Measurements from ENCODE around the gene CTXND2.
"Not testable (repeated sequence)": the region's sequence is repeated elsewhere in the genome, so short reads cannot be mapped to it uniquely, and the experiment has no call there.

The CTXND2 gene

GRCh38 chr1:150890033-150890416, 3.1 kb downstream of the CTXND2 start:
- Histone ChIP-seq H3K9me3 (ENCODE audit: control insufficient read depth, low read length) (no peaks in the 10 kb centered on the region), H3K36me3 (ENCODE audit: control insufficient read depth, insufficient read depth, low read length) (no peaks in the 10 kb centered on the region), H3K27ac (ENCODE audit: low read depth, low read length, severe bottlenecking) (no peak overlapping the region), H3K4me3 (ENCODE audit: extremely low read depth, insufficient read depth, low read length, poor library complexity, severe bottlenecking) (no peak overlapping the region), H3K4me1 (ENCODE audit: control insufficient read depth, insufficient read depth, low read length, poor library complexity, severe bottlenecking) (no peaks in the 10 kb centered on the region)
- no CpG with 5 or more reads among the region's 1 CpG for WGBS, 2 experiments (ENCODE audit: insufficient coverage in 2 of 2)

GRCh38 chr1:150893336-150893913, 6.5 kb downstream of the CTXND2 start:
- Histone ChIP-seq H3K4me3 (ENCODE audit: extremely low read depth, insufficient read depth, low read length, poor library complexity, severe bottlenecking) (no peak overlapping the region), H3K9me3 (ENCODE audit: control insufficient read depth, low read length) (no peaks in the 10 kb centered on the region), H3K36me3 (ENCODE audit: control insufficient read depth, insufficient read depth, low read length) (no peaks in the 10 kb centered on the region), H3K4me1 (ENCODE audit: control insufficient read depth, insufficient read depth, low read length, poor library complexity, severe bottlenecking) (no peaks in the 10 kb centered on the region), H3K27ac (ENCODE audit: low read depth, low read length, severe bottlenecking) (no peak overlapping the region)
- WGBS, 2 experiments (ENCODE audit: insufficient coverage in 2 of 2): 86 to 97% methylated on average over 3 of the region's 3 CpGs

GRCh38 chr1:150895618-150896017, 8.7 kb downstream of the CTXND2 start:
- Histone ChIP-seq H3K4me1 (ENCODE audit: control insufficient read depth, insufficient read depth, low read length, poor library complexity, severe bottlenecking) (no peaks in the 10 kb centered on the region), H3K9me3 (ENCODE audit: control insufficient read depth, low read length) (no peaks in the 10 kb centered on the region), H3K36me3 (ENCODE audit: control insufficient read depth, insufficient read depth, low read length) (no peaks in the 10 kb centered on the region), H3K27ac (ENCODE audit: low read depth, low read length, severe bottlenecking) (no peak overlapping the region), H3K4me3 (ENCODE audit: extremely low read depth, insufficient read depth, low read length, poor library complexity, severe bottlenecking) (no peak overlapping the region)
- WGBS, 2 experiments (ENCODE audit: insufficient coverage in 2 of 2): 90 to 96% methylated on average over 3 to 4 of the region's 4 CpGs

GRCh38 chr1:150899795-150900194, 12.9 kb downstream of the CTXND2 start:
- H3K4me1 ChIP-seq (ENCODE audit: control insufficient read depth, insufficient read depth, low read length, poor library complexity, severe bottlenecking); H3K36me3 ChIP-seq (ENCODE audit: control insufficient read depth, insufficient read depth, low read length); H3K9me3 ChIP-seq (ENCODE audit: control insufficient read depth, low read length); H3K27ac ChIP-seq (ENCODE audit: low read depth, low read length, severe bottlenecking); H3K4me3 ChIP-seq (ENCODE audit: extremely low read depth, insufficient read depth, low read length, poor library complexity, severe bottlenecking): not testable (repeated sequence)
- 90 to 97% methylated on average over 8 of the region's 8 CpGs for WGBS, 2 experiments (ENCODE audit: insufficient coverage in 2 of 2)

GRCh38 chr1:150902346-150902745, 15.4 kb downstream of the CTXND2 start:
- WGBS, 2 experiments (ENCODE audit: insufficient coverage in 2 of 2): 90 to 100% methylated on average over 4 of the region's 5 CpGs
- H3K36me3 ChIP-seq (ENCODE audit: control insufficient read depth, insufficient read depth, low read length): no peaks in the 10 kb centered on the region
- no peak overlapping the region for H3K27ac ChIP-seq (ENCODE audit: low read depth, low read length, severe bottlenecking)
- no peaks in the 10 kb centered on the region for H3K4me1 ChIP-seq (ENCODE audit: control insufficient read depth, insufficient read depth, low read length, poor library complexity, severe bottlenecking)
- H3K9me3 ChIP-seq (ENCODE audit: control insufficient read depth, low read length): no peaks in the 10 kb centered on the region
- H3K4me3 ChIP-seq (ENCODE audit: extremely low read depth, insufficient read depth, low read length, poor library complexity, severe bottlenecking): no peak overlapping the region

GRCh38 chr1:150902751-150903150, 15.8 kb downstream of the CTXND2 start:
- Histone ChIP-seq H3K9me3 (ENCODE audit: control insufficient read depth, low read length) (no peaks in the 10 kb centered on the region), H3K27ac (ENCODE audit: low read depth, low read length, severe bottlenecking) (no peak overlapping the region), H3K4me1 (ENCODE audit: control insufficient read depth, insufficient read depth, low read length, poor library complexity, severe bottlenecking) (no peaks in the 10 kb centered on the region), H3K4me3 (ENCODE audit: extremely low read depth, insufficient read depth, low read length, poor library complexity, severe bottlenecking) (no peak overlapping the region), H3K36me3 (ENCODE audit: control insufficient read depth, insufficient read depth, low read length) (no peaks in the 10 kb centered on the region)
- WGBS, 2 experiments (ENCODE audit: insufficient coverage in 2 of 2): 80% methylated on average over 1 of the region's 1 CpG; no CpG with 5 or more reads in 1 of the 2 experiments

GRCh38 chr1:150905301-150905700, 18.4 kb downstream of the CTXND2 start:
- WGBS, 2 experiments (ENCODE audit: insufficient coverage in 2 of 2): 91 to 97% methylated on average over 4 to 6 of the region's 6 CpGs
- Histone ChIP-seq H3K9me3 (ENCODE audit: control insufficient read depth, low read length) (no peaks in the 10 kb centered on the region), H3K4me3 (ENCODE audit: extremely low read depth, insufficient read depth, low read length, poor library complexity, severe bottlenecking) (no peak overlapping the region), H3K27ac (ENCODE audit: low read depth, low read length, severe bottlenecking) (no peak overlapping the region), H3K4me1 (ENCODE audit: control insufficient read depth, insufficient read depth, low read length, poor library complexity, severe bottlenecking) (no peaks in the 10 kb centered on the region), H3K36me3 (ENCODE audit: control insufficient read depth, insufficient read depth, low read length) (no peaks in the 10 kb centered on the region)

GRCh38 chr1:150906329-150906728, 19.4 kb downstream of the CTXND2 start:
- Histone ChIP-seq H3K4me1 (ENCODE audit: control insufficient read depth, insufficient read depth, low read length, poor library complexity, severe bottlenecking) (no peaks in the 10 kb centered on the region), H3K27ac (ENCODE audit: low read depth, low read length, severe bottlenecking) (no peak overlapping the region), H3K9me3 (ENCODE audit: control insufficient read depth, low read length) (no peaks in the 10 kb centered on the region), H3K36me3 (ENCODE audit: control insufficient read depth, insufficient read depth, low read length) (no peaks in the 10 kb centered on the region), H3K4me3 (ENCODE audit: extremely low read depth, insufficient read depth, low read length, poor library complexity, severe bottlenecking) (no peak overlapping the region)
- no CpG with 5 or more reads among the region's 1 CpG for WGBS, 2 experiments (ENCODE audit: insufficient coverage in 2 of 2)

GRCh38 chr1:150906813-150907212, 19.9 kb downstream of the CTXND2 start:
- WGBS, 2 experiments (ENCODE audit: insufficient coverage in 2 of 2): 92 to 100% methylated on average over 1 to 2 of the region's 2 CpGs
- H3K9me3 ChIP-seq (ENCODE audit: control insufficient read depth, low read length): no peaks in the 10 kb centered on the region
- no peak overlapping the region for H3K27ac ChIP-seq (ENCODE audit: low read depth, low read length, severe bottlenecking)
- H3K36me3 ChIP-seq (ENCODE audit: control insufficient read depth, insufficient read depth, low read length): no peaks in the 10 kb centered on the region
- H3K4me3 ChIP-seq (ENCODE audit: extremely low read depth, insufficient read depth, low read length, poor library complexity, severe bottlenecking): no peak overlapping the region
- no peaks in the 10 kb centered on the region for H3K4me1 ChIP-seq (ENCODE audit: control insufficient read depth, insufficient read depth, low read length, poor library complexity, severe bottlenecking)

- 100% methylated on average over 1 of the region's 4 CpGs; no CpG with 5 or more reads in 1 of the 2 experiments for WGBS, 2 experiments (ENCODE audit: insufficient coverage in 2 of 2)
- H3K27ac ChIP-seq (ENCODE audit: low read depth, low read length, severe bottlenecking): no peak overlapping the region
- no peak overlapping the region for H3K4me3 ChIP-seq (ENCODE audit: extremely low read depth, insufficient read depth, low read length, poor library complexity, severe bottlenecking)
- no peaks in the 10 kb centered on the region for H3K4me1 ChIP-seq (ENCODE audit: control insufficient read depth, insufficient read depth, low read length, poor library complexity, severe bottlenecking)
- no peaks in the 10 kb centered on the region for H3K9me3 ChIP-seq (ENCODE audit: control insufficient read depth, low read length)
- H3K36me3 ChIP-seq (ENCODE audit: control insufficient read depth, insufficient read depth, low read length): no peaks in the 10 kb centered on the region
Observed at GRCh38 chr1:150909585-150910180, 22.7 kb downstream of the CTXND2 start.

GRCh38 chr1:150912623-150913022, 25.7 kb downstream of the CTXND2 start:
- no peaks in the 10 kb centered on the region for H3K9me3 ChIP-seq (ENCODE audit: control insufficient read depth, low read length)
- H3K4me1 ChIP-seq (ENCODE audit: control insufficient read depth, insufficient read depth, low read length, poor library complexity, severe bottlenecking): no peaks in the 10 kb centered on the region
- H3K4me3 ChIP-seq (ENCODE audit: extremely low read depth, insufficient read depth, low read length, poor library complexity, severe bottlenecking): no peak overlapping the region
- H3K27ac ChIP-seq (ENCODE audit: low read depth, low read length, severe bottlenecking): no peak overlapping the region
- no peaks in the 10 kb centered on the region for H3K36me3 ChIP-seq (ENCODE audit: control insufficient read depth, insufficient read depth, low read length)
